Fibroblast of skin of left quadriceps (primary cell): ENCODE data around the gene KCNK3.
"Not testable (repeated sequence)": the region's sequence is repeated elsewhere in the genome, so short reads cannot be mapped to it uniquely, and the experiment has no call there.

Source experiments
- DNase-seq, 2 experiments: peaks; one replicate each; pipeline ENCODE4 v3.0.0-alpha.2; 2013; ENCODE audit warnings: low read depth in 2 of 2

KCNK3 gene

GRCh38 chr2:26730549-26731344, 38.2 kb downstream of the KCNK3 start:
- DNase-seq, result no peak

DNA sequence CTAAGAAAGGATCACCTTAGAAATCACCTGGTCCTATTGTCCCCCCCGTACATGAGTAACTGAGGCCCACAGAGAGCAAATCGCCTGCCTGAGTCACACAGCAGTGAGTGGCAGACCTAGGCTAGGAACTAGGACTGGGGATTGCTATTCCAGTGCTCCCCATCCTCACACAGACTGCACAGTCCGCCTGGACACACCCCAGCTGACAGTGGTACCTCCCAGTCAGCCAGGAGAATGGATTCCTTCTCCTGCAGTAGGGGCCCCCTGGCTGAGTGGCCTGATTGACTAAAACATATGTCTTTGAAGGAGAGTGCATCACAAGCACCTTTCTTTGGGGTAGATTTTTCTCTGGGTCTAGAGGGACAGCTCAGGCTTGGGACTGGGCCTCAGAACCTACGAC, 39.2 kb downstream of the KCNK3 start:
- DNase-seq, result no peak

DNA sequence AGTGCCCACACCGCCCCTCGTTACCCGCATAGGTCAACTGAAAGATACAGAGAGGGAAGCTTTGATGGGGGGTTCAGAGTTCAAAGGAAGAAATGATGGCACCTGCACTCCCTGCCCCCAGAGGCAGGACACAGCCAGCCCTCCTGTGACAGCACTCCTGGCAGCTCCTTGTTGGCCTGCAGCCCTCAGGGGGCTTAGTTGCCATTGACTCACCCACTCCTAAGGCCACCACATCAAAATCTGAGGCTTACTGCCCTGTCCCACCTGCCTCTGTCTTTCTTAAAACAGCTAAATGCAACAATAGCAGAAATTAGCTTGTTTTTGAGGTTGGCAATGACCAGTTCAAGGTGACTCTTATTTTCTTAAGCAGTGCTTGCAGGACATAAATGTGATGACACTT, 39.9 kb downstream of the KCNK3 start:
- no peak for DNase-seq

- DNase-seq, result no peak
Observed at GRCh38 chr2:26733413-26733812, 40.9 kb downstream of the KCNK3 start.

GRCh38 chr2:26735097-26735496, 42.6 kb downstream of the KCNK3 start:
- peak; percentile 71 for DNase-seq

GRCh38 chr2:26735883-26736588, 43.5 kb downstream of the KCNK3 start:
- DNase-seq, result no peak

- no peak for DNase-seq
Observed at GRCh38 chr2:26737221-26737620, 44.7 kb downstream of the KCNK3 start.

DNA sequence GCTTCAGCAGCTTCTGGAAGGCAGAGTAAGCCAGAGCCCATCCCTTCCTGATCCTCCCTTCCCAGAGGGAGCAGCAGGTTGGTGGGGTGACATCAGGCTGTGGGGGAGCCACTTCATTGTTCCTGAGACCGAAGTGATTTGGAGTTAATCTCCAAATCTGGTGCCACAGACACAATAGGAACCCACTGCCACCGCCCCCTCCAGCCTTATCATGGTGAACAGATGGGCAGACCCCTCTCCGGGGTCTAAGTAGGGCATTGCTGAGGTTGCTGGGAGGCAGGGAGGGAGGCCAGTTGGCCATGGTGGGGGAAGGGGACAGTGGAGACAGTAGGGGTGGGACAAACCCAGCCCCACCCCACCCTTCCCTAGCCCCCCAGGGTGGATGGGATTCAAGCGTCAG, 46.0 kb downstream of the KCNK3 start:
- DNase-seq, result no peak

DNA sequence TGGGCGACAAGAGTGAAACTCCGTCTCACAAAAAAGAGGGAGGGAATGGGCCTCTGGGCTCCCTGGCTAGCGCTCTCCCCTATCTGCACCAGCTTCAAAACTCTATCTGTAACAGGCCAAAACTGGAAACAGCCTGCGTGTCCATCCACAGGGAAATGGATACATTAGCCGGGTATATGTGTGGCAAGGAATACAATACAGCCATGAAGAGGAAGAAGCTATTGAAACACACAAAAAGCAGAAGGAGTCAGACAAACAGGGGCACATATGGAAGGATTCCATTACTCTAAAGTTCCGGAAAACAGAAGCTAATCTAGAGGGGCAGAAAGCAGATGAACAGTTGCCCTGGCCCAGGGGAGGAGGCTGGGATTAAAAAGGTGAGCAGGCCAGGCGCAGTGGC, 47.0 kb downstream of the KCNK3 start:
- DNase-seq, result no peak

- DNase-seq, result no peak
Observed at GRCh38 chr2:26740346-26740745, 47.8 kb downstream of the KCNK3 start.

- DNase-seq, result no peak
Observed at GRCh38 chr2:26740890-26741302, 48.4 kb downstream of the KCNK3 start.

GRCh38 chr2:26742048-26742770, 49.7 kb downstream of the KCNK3 start:
- DNase-seq, result no peak

- no peak for DNase-seq
Observed at GRCh38 chr2:26743852-26744251, 51.3 kb downstream of the KCNK3 start.

- DNase-seq, result no peak
Observed at GRCh38 chr2:26744953-26745352, 52.4 kb downstream of the KCNK3 start.

DNA sequence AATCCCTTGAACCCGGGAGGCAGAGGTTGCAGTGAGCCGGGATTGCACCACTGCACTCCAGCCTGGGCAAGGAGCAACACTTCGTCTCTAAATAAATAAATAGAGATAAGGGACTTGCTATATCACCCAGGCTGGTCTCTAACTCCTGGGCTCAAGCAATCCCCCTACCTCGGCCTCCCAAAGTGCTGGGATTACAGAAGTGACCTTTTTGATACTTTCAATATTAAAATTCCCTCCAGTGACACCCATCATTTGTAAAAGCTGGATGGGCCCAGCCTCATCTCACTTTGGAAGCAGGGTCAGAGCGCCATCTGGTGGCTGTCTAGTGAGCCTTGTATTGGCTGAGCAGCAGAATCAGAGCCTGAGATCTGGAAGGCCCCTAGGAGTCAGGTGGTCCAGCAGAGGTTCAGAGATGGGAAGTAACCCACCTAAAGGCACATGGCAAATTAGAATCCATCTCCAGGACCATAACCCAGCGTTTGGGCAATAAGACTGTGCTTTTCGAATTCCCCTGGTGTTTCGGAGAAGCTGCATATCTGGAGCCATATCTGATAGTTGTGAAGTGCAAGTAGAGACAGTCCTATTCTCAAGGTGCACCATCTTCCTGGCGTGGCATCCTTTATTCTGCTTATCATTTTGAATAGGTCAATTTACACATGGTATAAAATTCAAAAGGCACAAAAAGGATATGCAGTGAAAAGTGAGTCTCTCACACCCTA, 53.2 kb downstream of the KCNK3 start:
- peak; percentile 60 to 62 for DNase-seq

GRCh38 chr2:26746934-26747333, 54.4 kb downstream of the KCNK3 start:
- DNase-seq, result no peak

DNA sequence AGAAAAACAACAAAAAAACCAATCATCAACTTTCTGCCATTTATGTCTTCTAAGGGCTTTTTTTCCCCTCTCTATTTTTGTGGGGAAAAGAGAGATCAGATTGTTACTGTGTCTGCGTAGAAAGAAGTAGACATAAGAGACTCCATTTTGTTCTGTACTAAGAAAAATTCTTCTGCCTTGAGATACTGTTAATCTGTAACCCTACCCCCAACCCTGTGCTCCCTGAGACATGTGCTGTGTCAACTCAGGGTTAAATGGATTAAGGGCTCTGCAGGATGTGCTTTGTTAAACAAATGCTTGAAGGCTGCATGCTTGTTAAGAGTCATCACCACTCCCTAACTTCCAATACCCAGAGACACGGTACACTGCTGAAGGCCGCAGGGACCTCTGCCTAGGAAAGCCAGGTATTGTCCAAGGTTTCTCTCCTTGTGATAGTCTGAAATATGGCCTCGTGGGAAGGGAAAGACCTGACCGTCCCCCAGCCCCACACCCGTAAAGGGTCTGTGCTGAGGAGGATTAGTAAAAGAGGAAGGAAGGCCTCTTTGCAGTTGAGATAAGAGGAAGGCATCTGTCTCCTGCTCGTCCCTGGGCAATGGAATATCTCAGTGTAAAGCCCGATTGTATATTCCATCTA, 57.4 kb downstream of the KCNK3 start:
- not testable (repeated sequence) for DNase-seq

DNA sequence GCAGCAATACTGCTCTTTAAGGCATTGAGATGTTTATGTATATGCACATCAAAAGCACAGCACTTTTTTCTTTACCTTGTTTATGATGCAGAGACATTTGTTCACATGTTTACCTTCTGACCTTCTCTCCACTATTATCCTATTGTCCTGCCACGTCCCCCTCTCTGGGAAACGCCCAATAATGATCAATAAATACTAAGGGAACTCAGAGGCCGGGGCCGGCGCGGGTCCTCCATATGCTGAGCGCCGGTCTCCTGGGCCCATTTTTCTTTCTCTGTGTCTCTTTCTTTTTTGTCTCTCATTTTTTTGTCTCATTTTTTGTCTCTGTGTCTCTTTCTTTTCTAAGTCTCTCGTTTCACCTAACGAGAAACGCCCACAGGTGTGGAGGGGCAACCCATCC, 57.9 kb downstream of the KCNK3 start:
- not testable (repeated sequence) for DNase-seq

DNA sequence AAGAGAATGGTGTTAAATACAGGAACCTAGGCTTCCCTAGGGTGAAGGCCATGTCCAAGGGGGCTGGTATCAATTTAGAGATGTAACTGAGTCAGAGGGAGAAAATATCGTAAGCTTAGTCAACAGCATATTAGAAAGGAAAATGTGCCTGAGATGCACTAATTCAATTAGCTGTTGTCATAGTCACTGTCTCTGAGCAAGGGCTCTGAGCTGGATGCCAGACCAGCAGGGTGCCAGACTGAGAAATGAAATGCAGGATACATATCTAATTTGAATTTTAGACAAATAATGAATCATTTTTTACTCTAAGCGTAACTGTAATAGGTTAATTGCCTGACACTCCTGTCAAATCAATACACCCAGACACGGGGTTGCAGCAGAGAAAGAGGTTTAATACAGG, 60.1 kb downstream of the KCNK3 start:
- DNase-seq, result no peak

- no peak for DNase-seq
Observed at GRCh38 chr2:26754539-26754938, 62.0 kb downstream of the KCNK3 start.

- DNase-seq, result no peak
Observed at GRCh38 chr2:26754972-26755670, 62.6 kb downstream of the KCNK3 start.
